IPS DF 4.7 (cell line): ENCODE measurements around the gene ARIH2.

ENCODE experiments used
- DNase-seq: peaks from one replicate; pipeline ENCODE4 v3.0.0-alpha.2; 2013; ENCODE audit warnings: low spot score; ENCODE audit errors: extremely low read depth

ARIH2 gene

GRCh38 chr3:48970586-48970985 lies 51.9 kb downstream of the ARIH2 start:
- DNase-seq, result no peak

DNA sequence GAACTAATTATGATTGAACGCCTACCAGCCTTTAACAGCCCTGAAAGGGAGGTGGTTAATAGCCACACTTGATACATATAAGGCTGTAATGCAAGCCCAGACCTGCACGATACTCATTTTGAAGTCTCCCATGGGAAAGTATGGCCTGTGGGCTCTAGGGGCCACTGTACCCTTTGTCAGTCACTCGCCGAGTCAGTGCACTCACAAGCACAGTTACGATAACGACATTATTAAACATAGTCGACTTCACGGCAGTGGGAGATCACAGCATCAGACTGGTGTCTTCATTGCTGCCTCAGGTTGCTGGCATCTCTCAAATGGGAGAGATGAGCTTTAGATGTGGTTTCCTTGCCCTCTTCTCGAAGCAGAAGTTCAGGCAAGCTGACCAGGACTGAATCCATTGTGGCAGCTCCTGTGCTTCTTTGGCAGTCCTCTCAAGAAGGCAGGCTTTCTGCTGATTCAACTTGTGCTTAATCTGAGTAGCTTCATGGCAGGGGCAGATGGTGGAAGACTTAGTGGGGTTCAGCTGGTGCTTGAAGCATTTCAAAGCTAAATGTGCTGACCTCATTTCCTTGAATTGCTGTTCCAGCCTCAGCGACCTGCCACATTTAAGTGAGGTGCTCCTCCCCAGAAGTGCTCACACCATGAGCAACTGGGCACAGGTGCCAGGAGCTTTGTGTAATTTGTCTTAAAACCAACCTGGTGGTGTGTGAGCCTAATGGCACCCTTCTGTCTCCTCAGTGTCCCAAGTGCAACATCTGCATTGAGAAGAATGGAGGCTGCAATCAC lies 55.6 kb downstream of the ARIH2 start:
- no peak for DNase-seq

GRCh38 chr3:48979451-48979850 lies 60.8 kb downstream of the ARIH2 start:
- DNase-seq, result no peak

GRCh38 chr3:48980295-48980694 lies 61.7 kb downstream of the ARIH2 start:
- no peak for DNase-seq

GRCh38 chr3:48982016-48982415 lies 63.4 kb downstream of the ARIH2 start:
- DNase-seq, result no peak

- DNase-seq, result no peak
Measured at GRCh38 chr3:48982686-48983085, 64.0 kb downstream of the ARIH2 start.

DNA sequence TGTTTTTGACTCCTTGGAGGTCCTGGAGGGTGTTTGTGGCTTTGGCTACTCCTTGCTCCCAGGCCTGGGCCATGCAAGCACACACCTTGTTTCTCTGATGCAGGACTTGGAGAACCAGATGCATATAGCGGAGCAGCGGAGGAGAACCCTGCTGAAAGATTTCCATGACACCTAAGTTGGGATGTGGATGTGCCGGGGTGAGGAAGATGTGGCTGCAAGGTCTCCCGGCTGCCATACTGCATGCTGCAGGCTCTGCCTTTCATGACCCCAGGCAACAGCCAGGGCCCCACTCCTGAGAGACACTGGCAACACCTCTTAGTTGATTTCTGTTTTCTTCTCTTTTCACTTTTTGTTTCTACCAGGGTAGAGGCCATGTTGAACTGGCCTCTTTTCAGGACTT lies 64.5 kb downstream of the ARIH2 start:
- no peak for DNase-seq

GRCh38 chr3:48984663-48985062 lies 66.0 kb downstream of the ARIH2 start:
- DNase-seq, result no peak

DNA sequence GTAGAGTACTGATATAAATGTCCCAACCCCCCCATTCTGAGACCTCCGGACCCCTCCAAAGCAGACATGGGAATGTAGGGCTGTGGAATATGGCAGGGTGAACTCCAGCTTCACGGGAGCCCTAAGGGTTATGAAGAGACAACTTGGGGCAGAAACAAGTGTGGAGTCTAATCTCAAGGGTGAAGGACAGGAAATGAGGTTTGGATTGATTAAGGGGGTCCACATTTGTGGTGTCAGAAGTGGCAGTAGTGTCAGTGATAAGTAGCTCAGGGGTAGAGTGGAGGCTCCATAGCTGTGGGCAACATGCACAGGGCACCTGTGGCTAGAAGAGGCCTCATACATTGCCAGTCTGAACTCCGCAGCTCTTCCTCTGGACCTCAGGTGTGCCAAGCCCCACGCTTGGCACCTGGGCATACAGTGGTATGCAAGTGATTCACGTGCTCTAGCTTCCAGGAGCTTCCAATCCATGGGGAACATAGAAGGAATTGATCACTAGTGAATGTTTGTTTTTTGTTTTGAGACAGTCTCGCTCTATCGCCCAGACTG lies 67.3 kb downstream of the ARIH2 start:
- DNase-seq, result no peak

GRCh38 chr3:48989126-48989795 lies 70.6 kb downstream of the ARIH2 start:
- DNase-seq, result no peak

GRCh38 chr3:48989796-48990635 lies 71.4 kb downstream of the ARIH2 start, which contains the start of gene P4HTM:
P4HTM (plus strand) TSS chr3:48990241; CDS start chr3:48990257, 16 bp downstream.
- DNase-seq, result no peak

- DNase-seq, result no peak
Measured at GRCh38 chr3:48990636-48991469, 72.2 kb downstream of the ARIH2 start.

GRCh38 chr3:48991851-48992545 lies 73.4 kb downstream of the ARIH2 start:
- no peak for DNase-seq

DNA sequence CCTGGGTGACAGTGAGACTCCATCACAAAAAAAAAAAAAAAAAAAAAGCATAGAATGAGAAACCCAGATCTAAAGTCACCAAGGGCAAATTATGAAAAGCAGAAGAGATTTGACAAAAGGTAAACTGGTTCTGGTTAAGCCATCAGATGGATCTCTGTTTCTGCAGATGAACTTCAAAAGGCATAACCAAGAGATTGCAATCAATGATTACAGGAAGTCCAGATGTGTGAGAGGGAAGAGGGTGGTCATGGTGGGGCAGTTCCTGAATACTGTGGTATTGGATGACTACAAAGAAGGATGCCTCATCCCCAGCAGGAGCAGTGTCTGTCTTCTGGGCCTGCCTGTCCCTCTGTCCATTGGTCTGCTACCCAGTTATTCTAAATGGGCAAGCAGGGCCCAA lies 75.2 kb downstream of the ARIH2 start:
- DNase-seq, result no peak

DNA sequence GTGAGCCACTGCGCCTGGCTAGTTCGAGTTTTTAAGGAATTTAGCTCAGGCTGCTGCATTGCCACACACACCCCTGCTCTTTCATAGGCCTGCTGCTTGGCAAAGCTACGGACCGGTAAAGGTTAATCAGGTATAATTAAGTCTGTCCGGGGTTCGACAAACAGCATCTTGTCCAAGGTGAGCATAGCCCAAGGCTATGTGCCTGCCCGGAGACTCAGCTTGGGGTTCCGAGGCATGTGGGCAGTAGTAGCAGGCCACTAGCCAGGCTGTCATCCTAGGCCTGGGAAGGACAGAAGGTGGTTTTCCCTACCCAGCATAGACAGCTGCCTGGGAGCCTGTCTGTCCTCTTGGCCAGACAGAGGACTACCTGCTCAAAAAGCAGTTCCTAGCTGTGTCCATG lies 78.0 kb downstream of the ARIH2 start:
- DNase-seq, result no peak

- DNase-seq, result no peak
Measured at GRCh38 chr3:48997102-48997635, 78.5 kb downstream of the ARIH2 start.

DNA sequence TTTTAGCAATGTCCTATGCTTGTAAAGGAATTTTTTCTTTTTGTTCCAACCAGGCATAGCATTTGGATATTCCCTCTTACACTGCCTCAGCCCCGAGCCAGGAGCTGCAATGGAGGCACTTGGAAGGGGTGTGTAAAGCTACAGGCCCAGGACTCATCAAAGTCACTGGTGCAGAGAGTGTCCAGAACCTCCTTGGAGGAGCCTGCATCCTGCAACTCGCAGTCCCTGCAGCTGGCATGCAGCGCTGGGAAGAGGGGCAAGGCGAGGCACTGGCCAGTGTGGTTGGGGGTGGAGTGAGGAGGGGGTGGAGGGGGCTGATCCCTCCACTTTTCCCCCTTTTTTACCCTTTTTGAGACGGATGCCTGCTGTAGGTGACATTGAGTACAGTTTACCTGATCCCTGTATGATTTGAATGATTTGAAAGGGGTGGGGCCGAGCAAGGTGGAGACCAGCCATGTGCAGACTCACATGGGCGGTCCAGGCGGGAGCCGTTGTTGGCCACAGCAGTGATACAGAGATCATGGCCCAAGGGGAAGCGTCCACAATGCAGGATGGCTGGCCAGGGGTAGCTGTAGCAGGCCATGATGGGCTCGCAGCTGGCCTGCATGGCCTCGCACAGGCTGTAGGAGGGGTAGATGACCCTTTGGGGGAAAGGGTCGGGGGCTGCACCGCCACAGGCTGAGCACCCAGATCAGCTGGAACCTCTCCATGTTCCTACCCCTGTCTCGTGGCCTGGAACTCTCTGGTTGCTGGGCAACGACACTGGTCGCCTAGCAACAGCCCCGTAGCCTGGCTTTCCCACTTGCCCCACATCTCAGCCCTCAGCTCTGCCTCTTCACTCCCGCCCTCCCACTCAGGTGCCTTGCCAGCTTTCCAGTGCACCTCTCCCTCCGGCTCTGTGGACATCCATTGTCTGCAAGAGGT lies 79.3 kb downstream of the ARIH2 start:
- no peak for DNase-seq

- no peak for DNase-seq
Measured at GRCh38 chr3:48999085-48999858, 80.6 kb downstream of the ARIH2 start.
